ENCODE results near the gene OR52E4.

Gene OR52E4

DNA sequence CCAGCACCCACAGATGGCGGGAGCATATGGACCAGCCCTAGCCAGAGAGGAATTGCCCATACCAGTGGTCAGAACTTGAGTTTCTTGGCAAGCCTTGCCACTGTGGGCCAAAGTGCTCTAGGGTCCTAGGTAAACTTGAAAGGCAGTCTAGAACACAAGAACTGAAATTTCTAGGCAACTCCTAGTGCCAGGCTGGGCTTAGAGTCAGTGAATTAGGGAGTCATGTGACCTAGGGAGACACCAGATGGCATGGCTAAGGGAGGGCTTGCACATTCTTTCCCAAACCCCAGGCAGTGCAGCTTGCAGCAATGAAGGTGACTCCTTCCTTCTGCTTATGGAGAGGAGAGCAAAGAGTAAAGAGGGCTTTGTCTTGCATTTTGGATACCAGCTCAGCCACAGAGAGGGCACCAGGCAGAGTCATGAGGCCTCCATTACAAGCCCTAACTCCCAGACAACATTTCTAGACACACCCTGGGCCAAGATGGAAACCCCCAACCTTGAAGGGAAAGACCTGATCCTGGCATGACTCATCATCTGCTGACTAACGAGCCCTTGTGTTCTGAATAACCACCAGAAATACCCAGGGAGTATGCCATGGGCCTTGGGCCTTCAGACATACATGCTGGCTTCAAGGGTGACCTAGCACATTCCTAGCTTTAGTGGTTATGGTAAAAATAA, 42.5 kb downstream of the OR52E4 start:
- TF ChIP-seq RAD21 (IDR thresholded peaks at IDR 0.05; ENCODE audit: low read depth) (no peak), YY1 (IDR thresholded peaks at IDR 0.05; ENCODE audit: low read depth) (no peak), ZBTB7A (IDR thresholded peaks at IDR 0.05; ENCODE audit: low read depth) (no peak), TEAD4 (IDR thresholded peaks at IDR 0.05) (no peak), NFIC (IDR thresholded peaks at IDR 0.05) (no peak)

DNA sequence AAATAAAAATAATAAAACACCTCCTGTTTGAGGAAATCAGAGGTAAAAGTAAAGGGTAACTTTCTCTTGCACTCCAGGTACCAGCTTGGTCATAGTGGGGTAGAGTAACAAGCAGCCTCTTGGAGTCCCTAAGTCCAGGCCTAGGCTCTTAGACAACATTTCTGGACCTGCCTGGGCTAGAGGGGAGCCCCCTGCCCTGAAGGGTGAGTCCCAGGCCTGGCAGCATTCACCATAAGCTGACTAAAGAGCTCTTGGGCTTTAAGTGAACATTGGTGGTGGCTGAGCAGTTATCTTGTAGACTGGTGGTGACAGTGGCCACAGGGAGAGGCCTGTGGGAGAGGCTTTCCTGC, 43.0 kb downstream of the OR52E4 start:
- no peak for TF ChIP-seq EGR1 (IDR thresholded peaks at IDR 0.05)
- no peak for TF ChIP-seq RAD21 (IDR thresholded peaks at IDR 0.05; ENCODE audit: low read depth)
- no peak for TF ChIP-seq FOXM1 (IDR thresholded peaks at IDR 0.05; ENCODE audit: borderline replicate concordance, low read depth)
- no peak for TF ChIP-seq ZBTB7A (IDR thresholded peaks at IDR 0.05; ENCODE audit: low read depth)
- TF ChIP-seq TAF1 (IDR thresholded peaks at IDR 0.05; ENCODE audit: low read depth), result no peak
- no peak for TF ChIP-seq CREB1 (IDR thresholded peaks at IDR 0.05; ENCODE audit: low read depth)
- TF ChIP-seq, protein P1, sequence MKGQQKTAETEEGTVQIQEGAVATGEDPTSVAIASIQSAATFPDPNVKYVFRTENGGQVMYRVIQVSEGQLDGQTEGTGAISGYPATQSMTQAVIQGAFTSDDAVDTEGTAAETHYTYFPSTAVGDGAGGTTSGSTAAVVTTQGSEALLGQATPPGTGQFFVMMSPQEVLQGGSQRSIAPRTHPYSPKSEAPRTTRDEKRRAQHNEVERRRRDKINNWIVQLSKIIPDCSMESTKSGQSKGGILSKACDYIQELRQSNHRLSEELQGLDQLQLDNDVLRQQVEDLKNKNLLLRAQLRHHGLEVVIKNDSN (IDR thresholded peaks at IDR 0.05), result no peak
- TF ChIP-seq EP300 (IDR thresholded peaks at IDR 0.05; ENCODE audit: borderline replicate concordance), result no peak
- TF ChIP-seq TCF12 (IDR thresholded peaks at IDR 0.05; ENCODE audit: low read depth), result no peak
- TF ChIP-seq, protein P2, sequence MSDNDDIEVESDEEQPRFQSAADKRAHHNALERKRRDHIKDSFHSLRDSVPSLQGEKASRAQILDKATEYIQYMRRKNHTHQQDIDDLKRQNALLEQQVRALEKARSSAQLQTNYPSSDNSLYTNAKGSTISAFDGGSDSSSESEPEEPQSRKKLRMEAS (IDR thresholded peaks at IDR 0.05), result no peak

DNA sequence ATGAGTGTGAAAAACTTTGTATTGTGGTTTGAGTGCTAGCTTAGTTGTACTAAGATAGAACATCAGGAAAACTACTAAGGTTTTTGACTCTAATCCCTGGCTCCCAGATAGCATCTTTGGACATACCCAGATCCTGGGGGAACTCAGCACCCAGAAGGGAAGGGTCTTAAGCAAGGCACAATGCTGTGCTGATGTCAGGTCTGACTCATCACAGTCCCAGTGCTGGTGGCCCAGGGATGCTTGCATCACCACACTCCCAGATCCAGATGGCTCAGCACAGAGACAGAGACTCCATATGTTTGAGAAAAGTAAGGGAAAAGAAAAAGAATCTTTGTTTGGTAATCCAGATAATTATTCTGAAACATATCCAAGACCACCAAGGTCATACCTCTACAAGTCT, 43.4 kb downstream of the OR52E4 start:
- TF ChIP-seq CEBPB (IDR thresholded peaks at IDR 0.05) (no peak), ZBTB7A (IDR thresholded peaks at IDR 0.05; ENCODE audit: low read depth) (no peak), NFIC (IDR thresholded peaks at IDR 0.05) (no peak)
- TF ChIP-seq, protein P1 (IDR thresholded peaks at IDR 0.05), result no peak
- TF ChIP-seq, protein P3, sequence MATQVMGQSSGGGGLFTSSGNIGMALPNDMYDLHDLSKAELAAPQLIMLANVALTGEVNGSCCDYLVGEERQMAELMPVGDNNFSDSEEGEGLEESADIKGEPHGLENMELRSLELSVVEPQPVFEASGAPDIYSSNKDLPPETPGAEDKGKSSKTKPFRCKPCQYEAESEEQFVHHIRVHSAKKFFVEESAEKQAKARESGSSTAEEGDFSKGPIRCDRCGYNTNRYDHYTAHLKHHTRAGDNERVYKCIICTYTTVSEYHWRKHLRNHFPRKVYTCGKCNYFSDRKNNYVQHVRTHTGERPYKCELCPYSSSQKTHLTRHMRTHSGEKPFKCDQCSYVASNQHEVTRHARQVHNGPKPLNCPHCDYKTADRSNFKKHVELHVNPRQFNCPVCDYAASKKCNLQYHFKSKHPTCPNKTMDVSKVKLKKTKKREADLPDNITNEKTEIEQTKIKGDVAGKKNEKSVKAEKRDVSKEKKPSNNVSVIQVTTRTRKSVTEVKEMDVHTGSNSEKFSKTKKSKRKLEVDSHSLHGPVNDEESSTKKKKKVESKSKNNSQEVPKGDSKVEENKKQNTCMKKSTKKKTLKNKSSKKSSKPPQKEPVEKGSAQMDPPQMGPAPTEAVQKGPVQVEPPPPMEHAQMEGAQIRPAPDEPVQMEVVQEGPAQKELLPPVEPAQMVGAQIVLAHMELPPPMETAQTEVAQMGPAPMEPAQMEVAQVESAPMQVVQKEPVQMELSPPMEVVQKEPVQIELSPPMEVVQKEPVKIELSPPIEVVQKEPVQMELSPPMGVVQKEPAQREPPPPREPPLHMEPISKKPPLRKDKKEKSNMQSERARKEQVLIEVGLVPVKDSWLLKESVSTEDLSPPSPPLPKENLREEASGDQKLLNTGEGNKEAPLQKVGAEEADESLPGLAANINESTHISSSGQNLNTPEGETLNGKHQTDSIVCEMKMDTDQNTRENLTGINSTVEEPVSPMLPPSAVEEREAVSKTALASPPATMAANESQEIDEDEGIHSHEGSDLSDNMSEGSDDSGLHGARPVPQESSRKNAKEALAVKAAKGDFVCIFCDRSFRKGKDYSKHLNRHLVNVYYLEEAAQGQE (IDR thresholded peaks at IDR 0.05; ENCODE audit: low read depth), result no peak

DNA sequence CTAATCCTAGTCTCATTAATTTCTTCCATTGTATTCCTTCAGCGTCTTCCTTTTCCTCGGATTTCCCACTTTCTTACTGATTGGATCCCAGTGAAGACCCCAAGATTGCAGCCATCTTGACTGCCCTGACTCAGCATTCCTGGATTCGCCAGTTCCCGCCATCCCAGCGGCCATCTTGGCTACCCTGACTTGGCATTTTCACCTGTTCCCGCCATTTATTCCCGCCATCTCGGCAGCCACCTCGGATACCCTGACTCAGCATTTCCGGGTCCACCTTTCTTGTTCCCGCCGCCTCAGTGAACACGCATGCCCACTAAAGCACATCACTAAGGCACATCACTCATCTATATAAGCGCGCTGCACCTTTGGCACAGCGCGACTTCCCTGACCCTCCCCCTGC, 47.8 kb downstream of the OR52E4 start:
- TF ChIP-seq, protein P3 (IDR thresholded peaks at IDR 0.05; ENCODE audit: low read depth), result no peak
- no peak for TF ChIP-seq TCF12 (IDR thresholded peaks at IDR 0.05; ENCODE audit: low read depth)
- TF ChIP-seq YY1 (IDR thresholded peaks at IDR 0.05; ENCODE audit: low read depth), result no peak
- TF ChIP-seq, protein P1 (IDR thresholded peaks at IDR 0.05), result no peak
- TF ChIP-seq NFIC (IDR thresholded peaks at IDR 0.05), result no peak
- TF ChIP-seq TEAD4 (IDR thresholded peaks at IDR 0.05), result no peak
- no peak for TF ChIP-seq CREB1 (IDR thresholded peaks at IDR 0.05; ENCODE audit: low read depth)

DNA sequence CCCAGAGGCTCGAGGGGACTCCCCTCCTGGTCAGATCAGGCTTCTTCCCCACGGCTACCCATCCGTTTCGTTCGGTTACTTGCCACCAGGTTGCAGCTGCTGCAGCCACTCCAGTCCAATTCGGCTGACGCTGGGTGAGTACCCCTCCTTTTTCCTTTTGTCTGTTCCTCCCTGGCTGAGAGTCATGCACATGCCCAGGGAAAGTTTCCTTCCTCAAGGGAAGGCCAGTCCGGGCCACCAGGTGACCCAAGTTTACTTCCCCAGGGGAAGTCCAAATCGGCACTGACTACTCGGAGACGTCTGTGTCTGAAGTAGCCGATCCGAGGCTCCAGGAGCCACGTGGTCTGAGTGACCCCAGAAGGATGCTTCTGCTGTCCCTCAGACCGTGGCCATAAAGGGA, 48.4 kb downstream of the OR52E4 start:
- TF ChIP-seq NFIC (IDR thresholded peaks at IDR 0.05), result no peak
- TF ChIP-seq ZBTB7A (IDR thresholded peaks at IDR 0.05; ENCODE audit: low read depth), result no peak
- no peak for TF ChIP-seq TCF12 (IDR thresholded peaks at IDR 0.05; ENCODE audit: low read depth)
- no peak for TF ChIP-seq CREB1 (IDR thresholded peaks at IDR 0.05; ENCODE audit: low read depth)
- TF ChIP-seq TEAD4 (IDR thresholded peaks at IDR 0.05), result no peak
- no peak for TF ChIP-seq TAF1 (IDR thresholded peaks at IDR 0.05; ENCODE audit: low read depth)
- TF ChIP-seq EGR1 (IDR thresholded peaks at IDR 0.05), result no peak
- TF ChIP-seq YY1 (IDR thresholded peaks at IDR 0.05; ENCODE audit: low read depth), result no peak
- TF ChIP-seq, protein P3 (IDR thresholded peaks at IDR 0.05; ENCODE audit: low read depth), result no peak
- no peak for TF ChIP-seq CEBPB (IDR thresholded peaks at IDR 0.05)
- no peak for TF ChIP-seq FOXM1 (IDR thresholded peaks at IDR 0.05; ENCODE audit: borderline replicate concordance, low read depth)
- TF ChIP-seq EP300 (IDR thresholded peaks at IDR 0.05; ENCODE audit: borderline replicate concordance), result no peak
- no peak for TF ChIP-seq RAD21 (IDR thresholded peaks at IDR 0.05; ENCODE audit: low read depth)
- TF ChIP-seq, protein P1 (IDR thresholded peaks at IDR 0.05), result no peak
- TF ChIP-seq, protein P2 (IDR thresholded peaks at IDR 0.05), result no peak

All from Ishikawa (cell line).